Caco-2 (cell line): Measurements from ENCODE around the gene SRMS. TPM values are rescaled to one million over a fixed set of nuclear protein-coding genes. Genes with fewer than 3 reads are reported as not detected.
A peak's percentile ranks its signal among the peaks of the same experiment; 100 is the strongest.

Experiments used
- BruUV-seq: library from RNA; stranded (reverse); fragments of 400-500 nt; replicated peaks from 2 replicates; lab custom pipeline; 2021; lab: Mats Ljungman, UMichigan
- CTCF ChIA-PET: fragments of 300-600 bp; sonication (Branson Sonifier 250); formaldehyde crosslinking; loops from one replicate; lab custom pipeline; 2022; ENCODE audit warnings: antibody characterized with exemption; lab: Charles Lee
- POLR2A ChIA-PET: fragments of 300-600 bp; sonication (Branson Sonifier 250); formaldehyde crosslinking; loops from one replicate; lab custom pipeline; 2022; ENCODE audit warnings: antibody characterized with exemption; lab: Charles Lee
- DNase-seq, 2 experiments: peaks; one replicate each; pipeline versions ENCODE4 v3.0.0 to v3.0.0-alpha.2; 2020 to 2022
- H3K27me3 ChIP-seq: replicated peaks from 2 replicates; pipeline ENCODE4 v1.6.0; 2011; ENCODE audit warnings: low read length; ENCODE audit not compliant: control insufficient read depth, insufficient read depth
- H3K36me3 ChIP-seq: 2 replicates; pipeline ENCODE4 v1.5.1; 2011; ENCODE audit warnings: low read length; ENCODE audit not compliant: control insufficient read depth, insufficient read depth
- H3K4me1 ChIP-seq: fragments of 250-450 bp; sonication (Bioruptor Pico); 2 replicates; pipeline ENCODE4 v1.5.1; 2020; ENCODE audit warnings: mild to moderate bottlenecking
- H3K4me3 ChIP-seq: 2 replicates; pipeline ENCODE4 v1.5.1; 2011; ENCODE audit warnings: low read depth, mild to moderate bottlenecking, control low read depth, low read length
- H3K9me3 ChIP-seq: fragments of 250-450 bp; sonication (Bioruptor Pico); 2 replicates; pipeline ENCODE4 v1.5.1; 2020; ENCODE audit warnings: mild to moderate bottlenecking, moderate library complexity
- H3K27ac Mint-ChIP-seq: one replicate; pipeline ENCODE4 v1.8.0; 2022; ENCODE audit warnings: mixed read lengths; ENCODE audit not compliant: unreplicated experiment
- H3K27me3 Mint-ChIP-seq: one replicate; pipeline ENCODE4 v1.8.0; 2022; ENCODE audit warnings: mixed read lengths; ENCODE audit not compliant: insufficient read depth, unreplicated experiment
- H3K36me3 Mint-ChIP-seq: one replicate; pipeline ENCODE4 v1.8.0; 2022; ENCODE audit warnings: mild to moderate bottlenecking, mixed read lengths; ENCODE audit not compliant: insufficient read depth, unreplicated experiment
- H3K4me1 Mint-ChIP-seq: one replicate; pipeline ENCODE4 v1.8.0; 2022; ENCODE audit warnings: low read depth, mixed read lengths; ENCODE audit not compliant: unreplicated experiment
- H3K4me3 Mint-ChIP-seq: one replicate; pipeline ENCODE4 v1.8.0; 2022; ENCODE audit warnings: mild to moderate bottlenecking, moderate library complexity, mixed read lengths; ENCODE audit not compliant: unreplicated experiment
- H3K9me3 Mint-ChIP-seq: one replicate; pipeline ENCODE4 v1.8.0; 2022; ENCODE audit warnings: mixed read lengths; ENCODE audit not compliant: unreplicated experiment
- intact Hi-C: fragments of 100-400 bp; cut with micrococcal nuclease; formaldehyde crosslinking; loops from one replicate; pipeline ENCODE4 v1.10.0; 2022; ENCODE audit not compliant: unreplicated experiment
- total RNA-seq: library from RNA; stranded (reverse); gene quantifications from 2 replicates; pipeline ENCODE4 v1.2.3, GENCODE V29; 2022
- TF ChIP-seq, protein P1 (sequence below), 2 experiments: fragments of 200-600 bp in 1 of 2; IDR thresholded peaks; 1 replicate in 1 of 2; 2 replicates in 1 of 2; pipeline versions ENCODE4 v1.5.1 to v1.8.0; 2011 to 2022; ENCODE audit warnings: antibody characterized with exemption in 1 of 2, control low read depth in 1 of 2, inconsistent platforms in 1 of 2, low read depth in 1 of 2, low read length in 1 of 2, mild to moderate bottlenecking in 1 of 2, moderate library complexity in 1 of 2; ENCODE audit not compliant: insufficient read depth in 1 of 2, severe bottlenecking in 1 of 2, unreplicated experiment in 1 of 2

SRMS gene
- total RNA-seq, 1 experiment from 2014 or later, result not detected

DNA sequence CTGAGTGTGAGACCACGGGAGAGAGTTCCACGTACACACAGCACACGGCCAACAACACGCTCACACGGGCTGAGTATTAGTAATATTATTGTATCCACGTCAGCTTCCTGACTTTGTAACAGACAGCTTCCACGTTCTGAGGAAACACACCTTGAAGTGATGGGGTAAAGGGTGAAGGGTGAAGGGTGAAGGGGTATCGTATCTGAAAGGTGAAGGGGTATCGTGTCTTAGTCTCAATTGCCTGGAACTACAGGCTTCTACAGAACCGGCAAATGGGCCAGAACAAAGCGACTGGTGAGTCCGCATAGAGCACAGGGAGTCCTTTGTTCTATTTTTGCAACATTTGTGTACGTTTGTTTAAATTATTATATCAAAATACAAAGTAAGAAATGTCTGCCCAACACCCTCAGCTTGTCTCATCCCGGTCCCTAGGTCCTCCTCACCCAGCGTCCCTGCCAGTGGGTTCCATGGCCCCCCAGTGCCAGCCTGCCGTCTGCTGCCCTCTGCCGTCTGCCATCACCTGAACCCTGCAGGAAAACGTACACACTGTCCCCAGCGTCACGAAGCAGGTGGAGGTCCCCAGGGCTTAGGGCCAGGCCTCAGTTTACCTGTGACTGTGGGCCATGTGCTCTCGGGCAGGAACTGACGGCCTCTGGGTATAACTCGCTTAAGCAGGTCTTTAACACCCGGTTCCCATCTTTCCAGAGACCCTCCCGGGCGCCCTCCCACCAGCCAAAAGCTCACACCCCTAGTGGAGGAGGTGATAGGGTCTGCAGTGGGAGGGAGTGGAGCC is 30.9 kb upstream of the SRMS start:
- ChIA-PET CTCF (interaction anchor here (0.7 to 1.4 kb wide), 3 partner anchors 40 to 63 kb away, joined by 3 to 6 read pairs (median 3); no protein-coding TSS in a partner anchor), POLR2A (no interaction called here)
- intact Hi-C loops, result no loop called here

DNA sequence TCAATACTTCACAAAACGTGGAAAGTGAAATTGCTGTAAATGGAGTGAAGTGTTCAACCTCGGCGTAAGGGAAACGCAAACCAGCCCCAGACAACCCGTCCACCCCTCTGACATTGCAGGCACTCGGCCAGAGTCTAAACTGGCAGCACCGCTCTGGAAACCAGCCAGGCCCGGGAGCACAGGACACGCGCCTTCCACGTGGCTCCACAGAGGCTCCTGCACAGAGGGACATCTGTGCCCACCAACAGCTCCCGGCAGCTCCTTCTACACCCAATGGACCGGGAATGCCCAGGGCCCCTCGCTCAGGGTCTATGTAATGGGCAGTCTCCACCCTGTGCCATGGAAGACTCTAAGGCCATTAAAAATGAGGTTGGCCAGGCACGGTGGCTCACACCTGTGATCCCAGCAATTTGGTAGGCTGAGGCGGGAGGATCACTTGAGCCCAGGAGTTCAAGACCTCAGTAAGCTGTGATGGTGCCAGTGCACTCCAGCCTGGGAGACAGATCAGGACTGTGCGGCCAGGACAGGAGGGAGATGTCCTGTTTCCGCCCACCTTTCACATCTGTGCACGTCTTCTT is 29.9 kb upstream of the SRMS start:
- H3K36me3 Mint-ChIP-seq, result no peaks in the 10 kb centered on the region
- H3K4me1 Mint-ChIP-seq, result no peaks in the 10 kb centered on the region
- H3K4me1 ChIP-seq, result peaks cover 15% of the 10 kb centered on the region
- POLR2A ChIA-PET, result no interaction called here
- no peaks in the 10 kb centered on the region for H3K9me3 ChIP-seq
- BruUV-seq, result no TSS peak
- no peak overlapping the region for H3K4me3 ChIP-seq
- CTCF ChIA-PET, result interaction anchor here (0.6 to 1.4 kb wide), 3 partner anchors 40 to 212 kb away, joined by 3 to 10 read pairs (median 8); partner anchors contain the start of gene PTK6
- peaks cover 3% of the 10 kb centered on the region for H3K27me3 Mint-ChIP-seq
- intact Hi-C loops, result no loop called here
- H3K27ac Mint-ChIP-seq, result no peak overlapping the region
- DNase-seq, result no peak
- H3K27me3 ChIP-seq, result no peaks in the 10 kb centered on the region
- H3K4me3 Mint-ChIP-seq, result no peak overlapping the region
- H3K9me3 Mint-ChIP-seq, result no peaks in the 10 kb centered on the region
- TF ChIP-seq, protein P1, sequence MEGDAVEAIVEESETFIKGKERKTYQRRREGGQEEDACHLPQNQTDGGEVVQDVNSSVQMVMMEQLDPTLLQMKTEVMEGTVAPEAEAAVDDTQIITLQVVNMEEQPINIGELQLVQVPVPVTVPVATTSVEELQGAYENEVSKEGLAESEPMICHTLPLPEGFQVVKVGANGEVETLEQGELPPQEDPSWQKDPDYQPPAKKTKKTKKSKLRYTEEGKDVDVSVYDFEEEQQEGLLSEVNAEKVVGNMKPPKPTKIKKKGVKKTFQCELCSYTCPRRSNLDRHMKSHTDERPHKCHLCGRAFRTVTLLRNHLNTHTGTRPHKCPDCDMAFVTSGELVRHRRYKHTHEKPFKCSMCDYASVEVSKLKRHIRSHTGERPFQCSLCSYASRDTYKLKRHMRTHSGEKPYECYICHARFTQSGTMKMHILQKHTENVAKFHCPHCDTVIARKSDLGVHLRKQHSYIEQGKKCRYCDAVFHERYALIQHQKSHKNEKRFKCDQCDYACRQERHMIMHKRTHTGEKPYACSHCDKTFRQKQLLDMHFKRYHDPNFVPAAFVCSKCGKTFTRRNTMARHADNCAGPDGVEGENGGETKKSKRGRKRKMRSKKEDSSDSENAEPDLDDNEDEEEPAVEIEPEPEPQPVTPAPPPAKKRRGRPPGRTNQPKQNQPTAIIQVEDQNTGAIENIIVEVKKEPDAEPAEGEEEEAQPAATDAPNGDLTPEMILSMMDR (IDR thresholded peaks at IDR 0.05; ENCODE audit: insufficient read depth in 1 of 2, low read depth in 1 of 2, low read length in 1 of 2, severe bottlenecking in 1 of 2, unreplicated experiment in 1 of 2), result no peak
- H3K36me3 ChIP-seq, result no peaks in the 10 kb centered on the region

More for the DNA sequence above, 30.9 kb upstream of the SRMS start:
- Mint-ChIP-seq H3K27ac (no peak overlapping the region), H3K4me1 (no peaks in the 10 kb centered on the region), H3K9me3 (no peaks in the 10 kb centered on the region), H3K27me3 (peaks cover 3% of the 10 kb centered on the region), H3K4me3 (no peak overlapping the region), H3K36me3 (no peaks in the 10 kb centered on the region)
- TF ChIP-seq, protein P1 (IDR thresholded peaks at IDR 0.05; ENCODE audit: insufficient read depth in 1 of 2, low read depth in 1 of 2, low read length in 1 of 2, severe bottlenecking in 1 of 2, unreplicated experiment in 1 of 2), result no peak
- Histone ChIP-seq H3K9me3 (no peaks in the 10 kb centered on the region), H3K27me3 (no peaks in the 10 kb centered on the region), H3K4me1 (peaks cover 8% of the 10 kb centered on the region), H3K4me3 (no peak overlapping the region), H3K36me3 (no peaks in the 10 kb centered on the region)
- no peak for DNase-seq
- no TSS peak for BruUV-seq

DNA sequence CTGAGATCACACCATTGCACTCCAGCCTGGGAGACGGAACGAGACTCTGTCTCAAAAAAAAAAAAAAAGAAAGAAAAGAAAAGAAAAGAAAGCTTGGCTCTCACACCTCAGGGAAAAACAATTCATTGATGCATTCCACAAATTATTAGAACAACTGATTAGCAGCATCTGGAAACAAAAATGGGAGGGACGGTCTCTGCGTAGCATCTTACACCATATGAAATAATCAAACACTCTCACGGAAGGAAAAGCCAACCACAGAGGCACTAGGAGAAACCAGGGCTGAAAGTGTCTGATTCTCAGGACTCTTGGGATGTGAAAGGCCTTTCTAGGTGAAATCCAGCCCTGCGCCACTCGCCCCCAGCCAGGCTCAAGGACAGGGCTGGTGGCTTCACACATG is 28.8 kb upstream of the SRMS start:
- Histone ChIP-seq H3K4me3 (no peak overlapping the region), H3K27me3 (no peaks in the 10 kb centered on the region), H3K36me3 (no peaks in the 10 kb centered on the region), H3K4me1 (peaks cover 15% of the 10 kb centered on the region), H3K9me3 (no peaks in the 10 kb centered on the region)
- Mint-ChIP-seq H3K27ac (no peak overlapping the region), H3K4me3 (peak overlapping the region; percentile 16), H3K36me3 (no peaks in the 10 kb centered on the region), H3K27me3 (peaks cover 3% of the 10 kb centered on the region), H3K4me1 (no peaks in the 10 kb centered on the region), H3K9me3 (no peaks in the 10 kb centered on the region)
- no TSS peak for BruUV-seq
- ChIA-PET CTCF (interaction anchor here (1.4 kb wide), 1 partner anchor 38 kb away, joined by 10 read pairs; the partner anchor contains the start of gene PTK6), POLR2A (no interaction called here)
- intact Hi-C loops, result no loop called here
- no peak for DNase-seq
- TF ChIP-seq, protein P1 (IDR thresholded peaks at IDR 0.05; ENCODE audit: insufficient read depth in 1 of 2, low read depth in 1 of 2, low read length in 1 of 2, severe bottlenecking in 1 of 2, unreplicated experiment in 1 of 2), result no peak
